Brain microvascular endothelial cell (primary cell): ENCODE measurements around the gene CENPU.

ENCODE experiments used
- DNase-seq: peaks from one replicate; pipeline ENCODE4 v3.0.0-alpha.2; 2020
- H3K27ac ChIP-seq: fragments of 250-450 bp; sonication (Bioruptor Pico); 2 replicates; pipeline ENCODE4 v1.5.1; 2020; ENCODE audit warnings: mild to moderate bottlenecking, moderate library complexity
- H3K27me3 ChIP-seq: fragments of 250-450 bp; sonication (Bioruptor Pico); replicated peaks from 2 replicates; pipeline ENCODE4 v1.5.1; 2020; ENCODE audit warnings: mild to moderate bottlenecking
- H3K36me3 ChIP-seq: fragments of 250-450 bp; sonication (Bioruptor Pico); replicated peaks from 2 replicates; pipeline ENCODE4 v1.5.1; 2020; ENCODE audit warnings: mild to moderate bottlenecking
- H3K4me3 ChIP-seq: 2 replicates; pipeline ENCODE4 v1.5.1; 2011; ENCODE audit warnings: low read depth, mild to moderate bottlenecking, control low read depth, low read length, moderate library complexity
- in situ Hi-C: cut with HindIII; loops from 2 replicates; pipeline ENCODE4 v1.10.0; 2017; ENCODE audit warnings: low sequenced_read_pairs, low pct_ligation_motif_present
- TF ChIP-seq, protein P1 (sequence below): IDR thresholded peaks from 2 replicates; pipeline ENCODE4 v1.5.1; 2011; ENCODE audit warnings: low read depth, mild to moderate bottlenecking, moderate library complexity, low read length, control low read depth, inconsistent platforms; ENCODE audit errors: missing control alignments

The CENPU gene

DNA sequence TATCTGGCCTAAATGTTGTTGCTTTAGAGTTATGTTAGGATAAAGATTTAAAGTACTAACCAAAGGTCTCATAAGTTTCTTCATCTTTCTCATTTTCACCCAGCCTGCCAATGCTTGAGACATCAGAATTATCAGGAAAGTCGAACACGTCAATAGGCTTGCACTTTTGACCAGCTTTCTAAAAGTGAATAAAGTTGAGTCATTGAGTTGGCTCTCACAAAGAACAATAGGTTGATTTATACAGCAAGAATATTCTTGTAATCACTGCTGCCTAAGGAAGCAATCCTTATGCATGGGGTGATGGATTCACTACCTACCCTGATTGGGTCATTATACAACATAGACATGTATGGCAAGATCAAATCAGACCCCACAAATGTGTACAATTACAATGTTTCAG is 5.0 kb downstream of the CENPU start:
- no peaks in the 10 kb centered on the region for H3K27me3 ChIP-seq
- DNase-seq = peak; percentile 72
- TF ChIP-seq, protein P1, sequence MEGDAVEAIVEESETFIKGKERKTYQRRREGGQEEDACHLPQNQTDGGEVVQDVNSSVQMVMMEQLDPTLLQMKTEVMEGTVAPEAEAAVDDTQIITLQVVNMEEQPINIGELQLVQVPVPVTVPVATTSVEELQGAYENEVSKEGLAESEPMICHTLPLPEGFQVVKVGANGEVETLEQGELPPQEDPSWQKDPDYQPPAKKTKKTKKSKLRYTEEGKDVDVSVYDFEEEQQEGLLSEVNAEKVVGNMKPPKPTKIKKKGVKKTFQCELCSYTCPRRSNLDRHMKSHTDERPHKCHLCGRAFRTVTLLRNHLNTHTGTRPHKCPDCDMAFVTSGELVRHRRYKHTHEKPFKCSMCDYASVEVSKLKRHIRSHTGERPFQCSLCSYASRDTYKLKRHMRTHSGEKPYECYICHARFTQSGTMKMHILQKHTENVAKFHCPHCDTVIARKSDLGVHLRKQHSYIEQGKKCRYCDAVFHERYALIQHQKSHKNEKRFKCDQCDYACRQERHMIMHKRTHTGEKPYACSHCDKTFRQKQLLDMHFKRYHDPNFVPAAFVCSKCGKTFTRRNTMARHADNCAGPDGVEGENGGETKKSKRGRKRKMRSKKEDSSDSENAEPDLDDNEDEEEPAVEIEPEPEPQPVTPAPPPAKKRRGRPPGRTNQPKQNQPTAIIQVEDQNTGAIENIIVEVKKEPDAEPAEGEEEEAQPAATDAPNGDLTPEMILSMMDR = no peak
- in situ Hi-C loops = no loop called here
- H3K27ac ChIP-seq = peak overlapping the region; percentile 89
- H3K4me3 ChIP-seq = no peak overlapping the region
- no peaks in the 10 kb centered on the region for H3K36me3 ChIP-seq

DNA sequence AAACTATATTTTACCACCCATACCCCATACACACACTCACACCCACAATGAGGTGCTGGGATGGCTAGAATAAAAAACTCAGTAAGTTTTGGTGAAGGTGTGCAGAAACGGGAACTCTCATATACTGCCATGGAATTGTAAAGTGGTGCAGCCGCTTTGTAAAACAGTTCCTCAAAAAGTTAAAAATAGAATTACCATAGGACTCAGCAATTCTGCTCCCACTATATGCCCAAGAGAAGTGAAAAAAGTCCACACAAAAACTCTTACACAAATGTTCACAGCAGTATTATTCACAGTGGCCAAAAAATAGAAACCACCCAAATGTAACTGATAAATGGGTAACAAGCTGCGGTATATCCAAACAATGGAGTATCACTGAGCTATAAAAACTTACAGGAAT is 6.5 kb downstream of the CENPU start:
- TF ChIP-seq, protein P1 = no peak
- H3K36me3 ChIP-seq = no peaks in the 10 kb centered on the region
- no peak overlapping the region for H3K4me3 ChIP-seq
- no peak for DNase-seq
- in situ Hi-C loops = no loop called here
- no peak overlapping the region for H3K27ac ChIP-seq
- no peaks in the 10 kb centered on the region for H3K27me3 ChIP-seq

DNA sequence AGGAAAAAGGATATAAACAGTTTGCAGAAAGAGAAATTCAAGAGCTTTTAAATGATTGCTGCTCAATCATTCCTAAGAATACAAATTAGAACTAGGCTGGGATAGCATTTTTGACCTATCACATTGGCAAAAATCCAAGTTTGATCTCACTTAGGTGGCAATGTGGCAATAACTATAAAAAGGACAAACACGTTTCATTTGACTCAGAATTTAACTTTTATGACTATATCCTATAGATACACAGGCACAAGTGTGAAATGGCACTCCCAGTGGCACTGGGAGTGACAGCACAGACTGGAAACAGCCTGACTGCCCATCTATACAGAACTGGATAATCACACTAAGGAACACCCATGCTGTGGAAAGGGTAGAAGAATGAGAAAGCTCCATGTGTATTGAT is 11.1 kb downstream of the CENPU start:
- no peak overlapping the region for H3K27ac ChIP-seq
- no peaks in the 10 kb centered on the region for H3K36me3 ChIP-seq
- TF ChIP-seq, protein P1 = peak; percentile 35
- no peak for DNase-seq
- H3K4me3 ChIP-seq = no peak overlapping the region
- H3K27me3 ChIP-seq = no peaks in the 10 kb centered on the region
- in situ Hi-C loops = no loop called here

DNA sequence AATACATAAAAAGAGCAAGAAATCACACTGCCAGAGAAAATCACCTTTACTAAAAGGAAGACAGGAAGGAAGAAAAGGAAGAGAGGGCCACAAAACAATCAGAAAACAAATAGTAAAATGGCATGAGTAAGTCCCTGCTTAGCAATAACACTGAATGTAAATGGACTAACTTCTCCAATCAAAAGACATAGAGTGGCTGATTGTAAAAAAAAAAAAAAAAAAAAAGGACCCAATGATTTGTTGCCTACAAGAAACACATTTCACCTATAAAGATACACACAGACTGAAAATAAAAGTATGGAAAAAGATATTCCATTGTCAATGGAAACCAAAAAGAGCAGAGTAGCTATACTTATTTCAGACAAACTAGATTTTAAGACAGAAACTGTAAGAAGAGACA is 12.6 kb downstream of the CENPU start:
- DNase-seq = no peak
- in situ Hi-C loops = no loop called here
- Histone ChIP-seq H3K27ac (no peak overlapping the region), H3K27me3 (no peaks in the 10 kb centered on the region), H3K36me3 (no peaks in the 10 kb centered on the region), H3K4me3 (no peak overlapping the region)
- TF ChIP-seq, protein P1 = no peak

DNA sequence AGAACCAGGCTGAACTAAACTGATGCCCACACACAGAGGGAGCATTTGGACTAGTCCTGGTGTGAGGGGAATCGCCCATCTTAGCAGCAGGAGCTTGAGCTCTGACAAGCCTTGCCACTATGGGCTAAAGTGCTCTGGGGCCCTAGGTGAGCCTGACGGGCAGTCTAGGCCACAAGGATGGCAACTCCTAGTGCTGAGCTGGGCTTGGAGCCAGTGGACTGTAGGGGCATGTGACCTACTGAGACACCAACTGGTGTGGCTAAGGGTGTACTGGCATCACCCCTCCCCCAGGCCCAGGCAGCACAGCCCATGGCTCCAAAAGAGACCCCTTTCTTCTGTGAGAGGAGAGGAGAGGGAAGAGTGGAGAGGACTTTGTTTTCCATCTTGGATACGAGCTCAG is 14.5 kb downstream of the CENPU start:
- in situ Hi-C loops = no loop called here
- Histone ChIP-seq H3K4me3 (no peak overlapping the region), H3K27ac (no peak overlapping the region), H3K36me3 (no peaks in the 10 kb centered on the region), H3K27me3 (no peaks in the 10 kb centered on the region)
- no peak for DNase-seq
- TF ChIP-seq, protein P1 = no peak

DNA sequence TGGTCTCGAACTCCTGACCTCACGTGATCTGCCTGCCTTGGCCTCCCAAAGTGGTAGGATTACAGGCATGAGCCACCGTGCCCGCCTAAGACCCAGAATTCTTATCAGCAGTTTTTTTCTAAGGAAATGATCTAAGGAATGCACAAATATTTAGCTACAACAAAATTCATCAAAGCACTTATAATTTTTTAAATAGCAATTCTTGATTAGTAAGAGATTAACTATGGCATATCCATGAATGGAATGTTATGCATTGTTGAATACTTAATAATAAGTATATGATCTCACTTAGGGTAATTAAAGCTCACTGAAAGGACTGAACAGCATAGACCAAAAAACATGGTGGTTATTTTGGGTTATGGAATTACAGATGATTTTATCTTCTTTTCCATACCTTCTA is 18.4 kb downstream of the CENPU start:
- Histone ChIP-seq H3K27me3 (no peaks in the 10 kb centered on the region), H3K27ac (no peak overlapping the region), H3K36me3 (no peaks in the 10 kb centered on the region), H3K4me3 (no peak overlapping the region)
- DNase-seq = no peak
- TF ChIP-seq, protein P1 = no peak
- in situ Hi-C loops = no loop called here
